ENCODE results near the gene UBR2.
"Not testable (repeated sequence)": the region's sequence is repeated elsewhere in the genome, so short reads cannot be mapped to it uniquely, and the experiment has no call there.

UBR2 gene

GRCh38 chr6:42726485-42727086 is 162.8 kb downstream of the UBR2 start:
- DNase-seq (ENCODE audit: low read depth in 2 of 2) = peak; percentile 39 to 47

- DNase-seq (ENCODE audit: low read depth in 2 of 2) = no peak
Measured at GRCh38 chr6:42727087-42727611, 163.3 kb downstream of the UBR2 start.

DNA sequence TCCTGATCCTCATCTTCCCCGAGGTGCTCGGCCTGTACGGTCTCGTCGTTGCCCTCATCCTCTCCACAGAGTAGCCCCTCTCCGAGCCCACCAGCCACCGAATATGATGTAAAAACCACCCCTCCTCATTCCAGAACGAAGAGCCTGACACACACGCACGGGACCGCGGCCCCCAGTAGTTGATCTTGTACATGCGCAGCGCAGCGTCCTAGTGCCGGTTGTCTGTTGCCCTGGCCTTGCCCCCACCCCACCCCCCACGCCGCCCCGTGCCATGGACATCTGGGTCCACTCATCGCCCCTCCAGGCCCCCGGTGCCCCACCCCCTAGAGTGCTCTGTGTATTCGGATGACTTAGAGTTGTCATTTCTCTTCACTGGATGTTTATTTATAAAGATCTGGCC is 163.8 kb downstream of the UBR2 start:
- no peak for DNase-seq (ENCODE audit: low read depth in 2 of 2)

DNA sequence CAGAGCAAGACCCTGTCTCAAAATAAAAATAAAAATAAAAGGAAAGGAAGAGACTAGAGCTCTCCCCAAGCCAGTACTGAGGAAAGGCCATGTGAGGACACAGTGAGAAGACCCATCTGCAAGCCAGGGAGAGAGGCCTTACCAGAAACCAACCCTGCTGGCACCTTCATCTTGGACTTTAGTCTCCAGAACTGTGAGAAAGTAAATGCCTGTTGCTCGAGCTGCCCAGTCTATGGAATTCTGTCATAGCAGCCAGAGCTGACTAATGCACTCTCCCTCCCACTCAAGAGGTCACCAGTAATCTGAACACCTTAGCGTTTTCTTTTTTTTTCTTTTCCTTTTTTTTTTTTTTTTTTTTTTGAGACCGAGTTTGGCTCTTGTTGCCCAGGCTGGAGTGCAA is 165.9 kb downstream of the UBR2 start:
- DNase-seq (ENCODE audit: low read depth in 2 of 2) = no peak

GRCh38 chr6:42733867-42734481 is 170.1 kb downstream of the UBR2 start:
- DNase-seq (ENCODE audit: low read depth in 2 of 2) = not testable (repeated sequence)

DNA sequence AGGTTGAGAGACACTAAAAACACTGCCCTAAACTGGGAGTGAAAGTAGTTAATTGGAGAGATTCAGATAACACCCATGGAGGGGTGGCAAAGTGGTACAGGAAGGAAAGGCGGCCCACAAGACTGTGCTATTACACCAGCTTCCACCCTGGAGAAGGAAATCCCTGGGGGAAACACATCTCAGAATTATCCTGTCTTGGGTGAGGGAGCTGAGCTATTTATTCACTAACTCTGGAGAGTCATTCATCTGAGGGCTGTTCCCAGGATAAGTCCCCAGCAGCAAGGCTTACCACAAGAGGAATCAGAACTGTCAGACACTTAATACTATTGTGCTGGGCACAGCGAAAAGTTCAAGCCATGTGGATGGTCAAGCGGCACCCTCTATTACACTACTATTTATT is 172.1 kb downstream of the UBR2 start:
- no peak for DNase-seq (ENCODE audit: low read depth in 2 of 2)

- DNase-seq (ENCODE audit: low read depth in 2 of 2) = no peak
Measured at GRCh38 chr6:42740725-42741124, 176.9 kb downstream of the UBR2 start.

DNA sequence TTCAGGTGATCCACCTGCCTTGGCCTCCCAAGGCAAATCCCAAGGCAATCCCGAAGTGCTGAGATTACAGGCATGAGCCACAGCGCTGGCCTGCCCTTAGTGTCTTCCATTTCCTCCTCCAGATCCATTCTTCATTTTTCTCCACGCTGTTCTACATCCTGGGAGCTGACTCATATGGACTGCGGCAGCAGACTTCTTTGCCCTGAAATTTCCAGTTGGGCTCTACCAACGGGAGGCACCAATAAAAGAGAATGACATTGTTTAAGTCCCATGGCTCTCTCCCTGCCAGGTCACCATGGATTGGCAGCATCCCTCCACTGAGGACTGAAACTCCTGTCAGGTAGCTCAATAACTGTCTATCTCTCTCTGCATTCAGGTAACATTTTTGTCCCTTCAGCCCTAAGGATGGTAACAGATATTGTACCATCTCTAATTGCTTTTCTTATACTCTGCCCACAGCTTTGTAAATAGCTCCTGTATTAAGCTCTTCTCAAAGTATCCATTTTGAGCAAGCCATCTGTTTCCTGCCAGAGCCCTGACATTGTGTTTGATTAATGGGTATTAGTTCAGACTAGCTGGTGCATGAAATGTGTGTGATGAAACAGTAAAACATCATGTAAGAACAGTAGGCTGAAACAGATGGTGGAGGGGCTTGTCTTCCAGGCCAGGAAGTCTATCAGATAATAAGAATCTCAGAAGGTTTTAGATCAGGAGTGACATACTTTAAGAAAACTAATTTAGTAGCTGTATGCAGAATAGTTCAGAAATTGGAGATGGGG is 178.5 kb downstream of the UBR2 start:
- no peak for DNase-seq (ENCODE audit: low read depth in 2 of 2)

Measured in stimulated activated CD8-positive, alpha-beta memory T cell treated with anti-CD3 and anti-CD28 coated beads, Interleukin-15, amount 100 ng/mL, for 48 hours (primary cell).